Measurements from ENCODE around the gene OR10J4. TPM values are rescaled to one million over a fixed set of nuclear protein-coding genes. Genes with fewer than 3 reads are reported as not detected.
A peak's percentile ranks its signal among the peaks of the same experiment; 100 is the strongest.

The OR10J4 gene
- total RNA-seq, 3 donors from 2014 or later, result not detected

DNA sequence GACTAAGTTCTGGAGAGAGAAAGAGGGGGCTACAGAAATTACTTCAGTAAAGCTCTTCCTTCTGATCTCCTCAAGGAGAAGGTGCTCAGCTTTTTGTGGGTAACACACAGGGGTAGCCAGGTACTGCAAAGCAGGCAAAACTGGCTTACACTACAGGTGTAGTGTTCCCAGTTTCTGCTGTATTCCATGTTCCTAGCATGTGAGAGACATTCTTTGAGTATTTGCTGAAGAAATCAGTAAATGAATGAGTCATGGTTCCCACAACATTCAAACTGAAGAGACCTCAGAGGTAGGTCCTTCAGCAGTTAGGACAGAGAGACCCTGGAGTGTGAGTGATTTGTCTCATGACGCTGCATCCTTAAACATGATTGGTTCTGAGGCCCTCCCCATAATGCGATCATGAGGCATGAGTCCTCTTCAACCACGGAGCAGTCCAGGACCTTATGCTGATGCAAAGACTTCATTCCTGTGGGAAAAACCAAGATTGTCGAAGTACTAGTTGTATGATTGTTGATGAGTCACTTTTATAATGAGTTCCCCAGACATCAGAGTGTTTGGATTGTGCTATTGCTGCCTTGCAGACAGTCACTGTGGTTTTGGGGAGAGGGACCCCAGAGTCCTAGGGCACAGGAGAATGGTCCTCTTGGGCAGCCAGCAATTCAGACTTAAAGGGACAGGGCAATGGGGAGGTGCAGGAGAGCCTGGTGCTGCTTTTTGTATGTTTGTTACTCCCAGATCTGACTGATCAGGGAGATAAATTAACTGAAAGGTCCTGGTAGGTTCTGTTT, 2.7 kb upstream of the OR10J4 start:
- DNase-seq, result no peak
- intact Hi-C loops (cut with DNase I, micrococcal nuclease), result no loop called here

DNA sequence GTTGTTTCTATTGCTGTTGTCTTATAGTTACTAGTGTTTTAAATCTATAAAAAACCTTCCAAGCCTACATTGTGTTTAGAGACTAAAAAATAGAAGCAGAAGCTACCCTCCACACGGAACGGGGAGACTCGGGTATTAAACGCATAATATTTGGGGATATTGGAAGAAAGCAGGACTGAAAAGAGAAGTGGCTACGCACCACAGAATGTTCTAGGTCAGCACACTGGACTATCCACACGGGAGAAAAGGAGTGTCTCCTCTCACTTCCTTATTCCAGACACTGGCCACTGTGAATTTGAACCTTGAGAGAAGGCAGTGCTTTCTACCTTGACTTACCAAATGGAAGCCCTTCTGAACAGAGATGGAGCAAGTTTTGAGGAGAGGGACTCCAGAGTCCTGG, 1.0 kb upstream of the OR10J4 start:
- Histone ChIP-seq H3K4me3 (no peak overlapping the region), H3K36me3 (ENCODE audit: low read depth) (no peaks in the 10 kb centered on the region), H3K9me3 (no peaks in the 10 kb centered on the region), H3K4me1 (ENCODE audit: low read depth) (no peaks in the 10 kb centered on the region)
- DNase-seq (peak in 1 of 3 donors; percentile 22), ATAC-seq (peak; percentile 23)
- intact Hi-C loops (cut with DNase I, micrococcal nuclease), result no loop called here
- TF ChIP-seq, protein P1, sequence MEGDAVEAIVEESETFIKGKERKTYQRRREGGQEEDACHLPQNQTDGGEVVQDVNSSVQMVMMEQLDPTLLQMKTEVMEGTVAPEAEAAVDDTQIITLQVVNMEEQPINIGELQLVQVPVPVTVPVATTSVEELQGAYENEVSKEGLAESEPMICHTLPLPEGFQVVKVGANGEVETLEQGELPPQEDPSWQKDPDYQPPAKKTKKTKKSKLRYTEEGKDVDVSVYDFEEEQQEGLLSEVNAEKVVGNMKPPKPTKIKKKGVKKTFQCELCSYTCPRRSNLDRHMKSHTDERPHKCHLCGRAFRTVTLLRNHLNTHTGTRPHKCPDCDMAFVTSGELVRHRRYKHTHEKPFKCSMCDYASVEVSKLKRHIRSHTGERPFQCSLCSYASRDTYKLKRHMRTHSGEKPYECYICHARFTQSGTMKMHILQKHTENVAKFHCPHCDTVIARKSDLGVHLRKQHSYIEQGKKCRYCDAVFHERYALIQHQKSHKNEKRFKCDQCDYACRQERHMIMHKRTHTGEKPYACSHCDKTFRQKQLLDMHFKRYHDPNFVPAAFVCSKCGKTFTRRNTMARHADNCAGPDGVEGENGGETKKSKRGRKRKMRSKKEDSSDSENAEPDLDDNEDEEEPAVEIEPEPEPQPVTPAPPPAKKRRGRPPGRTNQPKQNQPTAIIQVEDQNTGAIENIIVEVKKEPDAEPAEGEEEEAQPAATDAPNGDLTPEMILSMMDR (IDR thresholded peaks at IDR 0.05), result no peak

More for the DNA sequence above, 2.7 kb upstream of the OR10J4 start:
- ATAC-seq, result no peak
- no peaks in the 10 kb centered on the region for H3K4me1 ChIP-seq (ENCODE audit: low read depth)
- TF ChIP-seq, protein P1 (IDR thresholded peaks at IDR 0.05), result no peak
- H3K4me3 ChIP-seq, result no peak overlapping the region
- no peaks in the 10 kb centered on the region for H3K36me3 ChIP-seq (ENCODE audit: low read depth)
- H3K9me3 ChIP-seq, result no peaks in the 10 kb centered on the region

DNA sequence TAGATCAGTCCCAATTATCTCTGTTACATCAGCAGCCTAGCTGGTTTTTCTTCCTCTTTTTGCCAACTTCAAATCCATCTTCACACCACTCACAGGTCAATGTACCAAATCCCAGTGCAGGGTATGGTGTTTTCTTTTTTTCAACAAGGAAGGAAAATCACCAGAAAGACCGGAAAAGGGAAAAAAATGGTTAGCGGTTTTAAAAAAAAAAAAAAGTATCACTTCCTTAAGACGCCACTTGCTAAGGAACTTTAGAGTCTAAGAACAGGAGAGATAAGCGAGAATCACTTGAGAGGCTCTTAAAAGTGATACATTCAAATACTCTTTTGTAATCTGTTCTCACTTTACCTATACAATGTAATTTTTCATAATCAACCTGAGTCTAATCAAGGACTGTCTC, 4.5 kb downstream of the OR10J4 start:
- no peak overlapping the region for H3K4me3 ChIP-seq
- intact Hi-C loops (cut with DNase I, micrococcal nuclease), result no loop called here
- ATAC-seq, result no peak
- TF ChIP-seq, protein P1 (IDR thresholded peaks at IDR 0.05), result no peak
- no peak for DNase-seq
- no peaks in the 10 kb centered on the region for H3K9me3 ChIP-seq
- no peaks in the 10 kb centered on the region for H3K36me3 ChIP-seq (ENCODE audit: low read depth)
- no peaks in the 10 kb centered on the region for H3K4me1 ChIP-seq (ENCODE audit: low read depth)

DNA sequence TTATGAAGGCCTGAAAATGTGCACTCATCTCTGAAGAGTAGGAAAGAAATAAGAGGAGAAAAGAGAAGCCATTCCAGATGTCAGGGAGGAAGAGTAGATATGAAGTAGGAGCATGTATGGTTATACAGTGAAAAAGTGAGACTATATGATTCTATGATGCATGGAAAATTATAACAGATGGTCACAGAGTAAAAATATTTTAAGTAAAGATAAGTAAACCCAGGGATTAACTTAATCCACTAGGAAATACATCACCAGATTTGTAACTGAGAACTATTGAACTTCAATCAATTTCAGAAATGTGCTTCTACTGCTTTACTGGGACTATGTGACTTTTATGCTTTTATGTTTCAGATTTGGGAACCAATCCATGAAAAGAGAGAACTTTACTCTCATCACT, 7.4 kb downstream of the OR10J4 start, which contains the start of gene OR10J1:
OR10J1 (plus strand) TSS at position 301 of the 400 bp plus-strand sequence; CDS start at position 371, 70 bp downstream.
- ATAC-seq (no peak), DNase-seq (no peak)
- TF ChIP-seq, protein P1 (IDR thresholded peaks at IDR 0.05), result no peak
- no peaks in the 10 kb centered on the region for H3K4me1 ChIP-seq (ENCODE audit: low read depth)
- intact Hi-C loops (cut with DNase I, micrococcal nuclease), result no loop called here
- H3K9me3 ChIP-seq, result no peaks in the 10 kb centered on the region
- H3K4me3 ChIP-seq, result no peak within 1 kb of the TSS
- no peaks in the 10 kb centered on the region for H3K36me3 ChIP-seq (ENCODE audit: low read depth)

DNA sequence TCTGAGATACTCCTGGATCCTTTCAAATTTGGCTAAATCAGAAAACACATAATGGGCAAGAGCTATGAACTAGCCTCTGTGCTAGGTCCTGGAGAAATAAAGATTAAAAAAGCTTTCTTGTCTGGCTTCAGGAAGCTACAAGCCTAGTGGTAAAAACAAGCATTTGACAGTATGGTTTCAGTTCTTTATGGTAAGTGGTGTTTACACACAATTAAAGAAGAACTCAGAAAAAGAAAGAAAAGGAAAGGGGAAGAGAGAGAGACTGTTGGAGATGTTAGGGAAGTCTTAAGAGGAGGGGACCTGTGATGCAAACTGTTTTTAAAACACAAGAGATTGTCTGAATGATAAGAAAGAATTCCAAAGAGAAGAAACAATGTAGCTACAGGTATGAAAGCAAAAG, 9.4 kb downstream of the OR10J4 start:
- no peaks in the 10 kb centered on the region for H3K9me3 ChIP-seq
- intact Hi-C loops (cut with DNase I, micrococcal nuclease), result no loop called here
- no peaks in the 10 kb centered on the region for H3K4me1 ChIP-seq (ENCODE audit: low read depth)
- TF ChIP-seq, protein P1 (IDR thresholded peaks at IDR 0.05), result no peak
- DNase-seq (no peak), ATAC-seq (no peak)
- H3K36me3 ChIP-seq (ENCODE audit: low read depth), result no peaks in the 10 kb centered on the region
- no peak overlapping the region for H3K4me3 ChIP-seq

Measured in mucosa of descending colon (tissue), 3 donors.